SK-N-SH treated with all-trans-retinoic acid at 6 μM for 48 hours (cell line): Measurements from ENCODE around the gene ARHGAP33.

Source experiments
- ARNTL ChIP-seq: fragments of 450-650 bp; formaldehyde crosslinking; IDR thresholded peaks from 2 replicates; pipeline ENCODE4 v1.5.0; 2020; ENCODE audit warnings: low read depth, mild to moderate bottlenecking, moderate library complexity, borderline replicate concordance
- GLIS3 ChIP-seq: fragments of 250-450 bp; sonication (Bioruptor Pico); IDR thresholded peaks from 2 replicates; pipeline ENCODE4 v1.5.0; 2020; ENCODE audit warnings: mild to moderate bottlenecking, moderate library complexity
- ISL1 ChIP-seq: fragments of 250-450 bp; sonication (Bioruptor Pico); IDR thresholded peaks from 2 replicates; pipeline ENCODE4 v2.1.2; 2022; ENCODE audit warnings: mild to moderate bottlenecking, moderate library complexity
- PPARA ChIP-seq: fragments of 250-450 bp; sonication (Bioruptor Pico); IDR thresholded peaks from 2 replicates; pipeline ENCODE4 v1.5.0; 2020; ENCODE audit warnings: mild to moderate bottlenecking, borderline replicate concordance
- TCF4 ChIP-seq: fragments of 250-450 bp; sonication (Bioruptor Pico); IDR thresholded peaks from 2 replicates; pipeline ENCODE4 v1.8.0; 2021; ENCODE audit warnings: mild to moderate bottlenecking, moderate library complexity, borderline replicate concordance
- ZFP3 ChIP-seq: fragments of 250-450 bp; sonication (Bioruptor Pico); IDR thresholded peaks from 2 replicates; pipeline ENCODE4 v1.5.0; 2020; ENCODE audit warnings: mild to moderate bottlenecking, moderate library complexity
- ZFP30 ChIP-seq: fragments of 450-650 bp; formaldehyde crosslinking; IDR thresholded peaks from 2 replicates; pipeline ENCODE4 v1.5.0; 2022; ENCODE audit warnings: mild to moderate bottlenecking, moderate library complexity
- ZNF565 ChIP-seq: fragments of 450-650 bp; formaldehyde crosslinking; conservative IDR thresholded peaks from 2 replicates; pipeline ENCODE4 v1.5.0; 2020; ENCODE audit warnings: low read depth, mild to moderate bottlenecking, moderate library complexity
- TF ChIP-seq, protein P1 (sequence below): fragments of 250-450 bp; sonication (Bioruptor Pico); IDR thresholded peaks from 2 replicates; pipeline ENCODE4 v1.5.1; 2021; ENCODE audit warnings: mild to moderate bottlenecking, moderate library complexity
- TF ChIP-seq, protein P2 (sequence below): fragments of 250-450 bp; sonication (Bioruptor Pico); IDR thresholded peaks from 2 replicates; pipeline ENCODE4 v1.5.1; 2020; ENCODE audit warnings: low read depth, mild to moderate bottlenecking, moderate library complexity
- TF ChIP-seq, protein P3 (sequence below): fragments of 250-450 bp; sonication (Bioruptor Pico); IDR thresholded peaks from 2 replicates; pipeline ENCODE4 v1.8.0; 2020; ENCODE audit warnings: mild to moderate bottlenecking, moderate library complexity, borderline replicate concordance
- TF ChIP-seq, protein P4 (sequence below): fragments of 250-450 bp; sonication (Bioruptor Pico); IDR thresholded peaks from 2 replicates; pipeline ENCODE4 v1.8.0; 2021; ENCODE audit warnings: low read depth, mild to moderate bottlenecking, moderate library complexity, borderline replicate concordance

DNA sequence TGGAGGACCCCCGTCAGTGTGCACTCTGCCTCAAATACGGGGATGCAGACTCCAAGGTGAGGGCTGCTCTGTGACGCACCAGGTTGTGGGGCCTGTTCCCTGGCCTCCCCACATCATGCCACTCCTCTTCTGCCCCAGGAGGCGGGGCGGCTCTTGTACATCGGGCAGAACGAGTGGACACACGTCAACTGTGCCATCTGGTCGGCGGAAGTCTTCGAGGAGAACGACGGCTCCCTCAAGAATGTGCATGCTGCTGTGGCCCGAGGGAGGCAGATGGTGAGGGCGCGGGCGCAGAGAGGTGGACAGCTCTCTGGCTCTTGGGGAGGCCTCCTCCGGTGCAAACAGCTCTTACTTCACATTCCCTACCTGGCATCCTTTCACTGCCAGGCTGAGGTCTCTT, 46.3 kb upstream of the ARHGAP33 start:
- TF ChIP-seq GLIS3 (CRISPR knock-in tag) (no peak), ZNF565 (no peak), PPARA (CRISPR knock-in tag) (no peak), ISL1 (CRISPR knock-in tag) (no peak), ZFP30 (CRISPR knock-in tag) (no peak), ZFP3 (CRISPR knock-in tag) (no peak), ARNTL (CRISPR knock-in tag) (no peak), TCF4 (no peak)
- TF ChIP-seq, protein P1, sequence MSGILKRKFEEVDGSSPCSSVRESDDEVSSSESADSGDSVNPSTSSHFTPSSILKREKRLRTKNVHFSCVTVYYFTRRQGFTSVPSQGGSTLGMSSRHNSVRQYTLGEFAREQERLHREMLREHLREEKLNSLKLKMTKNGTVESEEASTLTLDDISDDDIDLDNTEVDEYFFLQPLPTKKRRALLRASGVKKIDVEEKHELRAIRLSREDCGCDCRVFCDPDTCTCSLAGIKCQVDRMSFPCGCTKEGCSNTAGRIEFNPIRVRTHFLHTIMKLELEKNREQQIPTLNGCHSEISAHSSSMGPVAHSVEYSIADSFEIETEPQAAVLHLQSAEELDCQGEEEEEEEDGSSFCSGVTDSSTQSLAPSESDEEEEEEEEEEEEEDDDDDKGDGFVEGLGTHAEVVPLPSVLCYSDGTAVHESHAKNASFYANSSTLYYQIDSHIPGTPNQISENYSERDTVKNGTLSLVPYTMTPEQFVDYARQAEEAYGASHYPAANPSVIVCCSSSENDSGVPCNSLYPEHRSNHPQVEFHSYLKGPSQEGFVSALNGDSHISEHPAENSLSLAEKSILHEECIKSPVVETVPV, result no peak
- TF ChIP-seq, protein P2, sequence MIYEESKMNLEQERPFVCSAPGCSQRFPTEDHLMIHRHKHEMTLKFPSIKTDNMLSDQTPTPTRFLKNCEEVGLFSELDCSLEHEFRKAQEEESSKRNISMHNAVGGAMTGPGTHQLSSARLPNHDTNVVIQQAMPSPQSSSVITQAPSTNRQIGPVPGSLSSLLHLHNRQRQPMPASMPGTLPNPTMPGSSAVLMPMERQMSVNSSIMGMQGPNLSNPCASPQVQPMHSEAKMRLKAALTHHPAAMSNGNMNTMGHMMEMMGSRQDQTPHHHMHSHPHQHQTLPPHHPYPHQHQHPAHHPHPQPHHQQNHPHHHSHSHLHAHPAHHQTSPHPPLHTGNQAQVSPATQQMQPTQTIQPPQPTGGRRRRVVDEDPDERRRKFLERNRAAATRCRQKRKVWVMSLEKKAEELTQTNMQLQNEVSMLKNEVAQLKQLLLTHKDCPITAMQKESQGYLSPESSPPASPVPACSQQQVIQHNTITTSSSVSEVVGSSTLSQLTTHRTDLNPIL (CRISPR knock-in tag), result no peak
- TF ChIP-seq, protein P3, sequence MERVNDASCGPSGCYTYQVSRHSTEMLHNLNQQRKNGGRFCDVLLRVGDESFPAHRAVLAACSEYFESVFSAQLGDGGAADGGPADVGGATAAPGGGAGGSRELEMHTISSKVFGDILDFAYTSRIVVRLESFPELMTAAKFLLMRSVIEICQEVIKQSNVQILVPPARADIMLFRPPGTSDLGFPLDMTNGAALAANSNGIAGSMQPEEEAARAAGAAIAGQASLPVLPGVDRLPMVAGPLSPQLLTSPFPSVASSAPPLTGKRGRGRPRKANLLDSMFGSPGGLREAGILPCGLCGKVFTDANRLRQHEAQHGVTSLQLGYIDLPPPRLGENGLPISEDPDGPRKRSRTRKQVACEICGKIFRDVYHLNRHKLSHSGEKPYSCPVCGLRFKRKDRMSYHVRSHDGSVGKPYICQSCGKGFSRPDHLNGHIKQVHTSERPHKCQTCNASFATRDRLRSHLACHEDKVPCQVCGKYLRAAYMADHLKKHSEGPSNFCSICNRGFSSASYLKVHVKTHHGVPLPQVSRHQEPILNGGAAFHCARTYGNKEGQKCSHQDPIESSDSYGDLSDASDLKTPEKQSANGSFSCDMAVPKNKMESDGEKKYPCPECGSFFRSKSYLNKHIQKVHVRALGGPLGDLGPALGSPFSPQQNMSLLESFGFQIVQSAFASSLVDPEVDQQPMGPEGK, result no peak
- TF ChIP-seq, protein P4, sequence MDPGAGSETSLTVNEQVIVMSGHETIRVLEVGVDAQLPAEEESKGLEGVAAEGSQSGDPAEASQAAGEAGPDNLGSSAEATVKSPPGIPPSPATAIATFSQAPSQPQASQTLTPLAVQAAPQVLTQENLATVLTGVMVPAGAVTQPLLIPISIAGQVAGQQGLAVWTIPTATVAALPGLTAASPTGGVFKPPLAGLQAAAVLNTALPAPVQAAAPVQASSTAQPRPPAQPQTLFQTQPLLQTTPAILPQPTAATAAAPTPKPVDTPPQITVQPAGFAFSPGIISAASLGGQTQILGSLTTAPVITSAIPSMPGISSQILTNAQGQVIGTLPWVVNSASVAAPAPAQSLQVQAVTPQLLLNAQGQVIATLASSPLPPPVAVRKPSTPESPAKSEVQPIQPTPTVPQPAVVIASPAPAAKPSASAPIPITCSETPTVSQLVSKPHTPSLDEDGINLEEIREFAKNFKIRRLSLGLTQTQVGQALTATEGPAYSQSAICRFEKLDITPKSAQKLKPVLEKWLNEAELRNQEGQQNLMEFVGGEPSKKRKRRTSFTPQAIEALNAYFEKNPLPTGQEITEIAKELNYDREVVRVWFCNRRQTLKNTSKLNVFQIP, result no peak
